Measurements from ENCODE around the gene IP6K1. TPM values are rescaled to one million over a fixed set of nuclear protein-coding genes. Genes with fewer than 3 reads are reported as not detected.
"Not testable (repeated sequence)": the region's sequence is repeated elsewhere in the genome, so short reads cannot be mapped to it uniquely, and the experiment has no call there.

The IP6K1 gene
- total and polyA plus RNA-seq, 10 of the 15 experiments (the other 5 are each of a cell fraction or from before 2014, with no cell fraction given), result 1.3 to 30.6 (median 18.2) TPM

DNA sequence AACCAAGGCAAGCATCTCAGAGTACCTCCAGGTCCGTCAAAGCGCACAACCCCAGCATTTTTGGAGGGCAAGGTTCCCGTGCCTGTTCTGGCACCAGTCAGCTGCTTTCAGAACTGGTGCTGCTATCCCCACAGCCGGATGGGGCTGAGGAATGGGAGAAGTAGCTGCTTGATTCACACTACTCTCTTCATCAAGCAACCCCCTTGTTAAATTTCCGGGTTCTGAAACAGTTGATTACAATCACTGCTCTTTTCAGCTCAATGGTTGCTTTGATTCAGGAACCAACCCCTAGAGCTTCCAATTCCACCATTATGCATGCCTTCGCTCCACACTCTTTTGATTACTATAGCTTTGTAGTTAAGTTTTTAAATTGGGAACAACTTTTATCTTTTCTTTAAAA is 39.7 kb upstream of the IP6K1 start:
- ATAC-seq, result no peak
- no peak overlapping the region for H3K27ac ChIP-seq (ENCODE audit: control insufficient read depth, insufficient read depth)
- BruUV-seq (replicated peaks), result no TSS peak
- no peak overlapping the region for H3K4me2 ChIP-seq (ENCODE audit: control insufficient read depth, insufficient read depth)
- H2AFZ ChIP-seq (ENCODE audit: control insufficient read depth, low read depth, low read length), result no peak overlapping the region
- 97% methylated on average over 6 of the region's 6 CpGs for WGBS (ENCODE audit: insufficient coverage, insufficient replicate concordance, low lambda C conversion rate, missing lambda C conversion rate)
- POLR2A ChIA-PET, result interaction anchor here (0.7 kb wide), 1 partner anchor 113 kb away, joined by 3 read pairs; no protein-coding TSS in a partner anchor
- TF ChIP-seq E4F1 (IDR thresholded peaks at IDR 0.05; ENCODE audit: borderline replicate concordance, partially characterized antibody) (no peak), EP300 (IDR thresholded peaks at IDR 0.05; ENCODE audit: borderline replicate concordance in 1 of 2, control insufficient read depth in 1 of 2, low read depth in 2 of 2, low read length in 2 of 2) (no peak), BHLHE40 (IDR thresholded peaks at IDR 0.05; ENCODE audit: borderline replicate concordance in 1 of 2, low read depth in 2 of 2, low read length in 1 of 2) (no peak), GATAD2B (conservative IDR thresholded peaks at IDR 0.05; ENCODE audit: low read depth) (no peak), SUPT20H (IDR thresholded peaks at IDR 0.05; ENCODE audit: borderline replicate concordance, control insufficient read depth, low read depth, low read length) (no peak), POLR2A (IDR thresholded peaks at IDR 0.05; ENCODE audit: low read depth, low read length) (no peak), MTA2 (IDR thresholded peaks at IDR 0.05; ENCODE audit: low read depth) (no peak), BMI1 (IDR thresholded peaks at IDR 0.05; ENCODE audit: borderline replicate concordance) (no peak)
- TF ChIP-seq, protein P1, sequence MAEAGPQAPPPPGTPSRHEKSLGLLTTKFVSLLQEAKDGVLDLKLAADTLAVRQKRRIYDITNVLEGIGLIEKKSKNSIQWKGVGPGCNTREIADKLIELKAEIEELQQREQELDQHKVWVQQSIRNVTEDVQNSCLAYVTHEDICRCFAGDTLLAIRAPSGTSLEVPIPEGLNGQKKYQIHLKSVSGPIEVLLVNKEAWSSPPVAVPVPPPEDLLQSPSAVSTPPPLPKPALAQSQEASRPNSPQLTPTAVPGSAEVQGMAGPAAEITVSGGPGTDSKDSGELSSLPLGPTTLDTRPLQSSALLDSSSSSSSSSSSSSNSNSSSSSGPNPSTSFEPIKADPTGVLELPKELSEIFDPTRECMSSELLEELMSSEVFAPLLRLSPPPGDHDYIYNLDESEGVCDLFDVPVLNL (IDR thresholded peaks at IDR 0.05; ENCODE audit: low read depth, low read length), result no peak
- no peak overlapping the region for H3K4me3 ChIP-seq
- no peak overlapping the region for H3K9ac ChIP-seq (ENCODE audit: control insufficient read depth, insufficient read depth, low read length)
- no peaks in the 10 kb centered on the region for H3K9me3 ChIP-seq (replicated peaks; ENCODE audit: control insufficient read depth, insufficient read depth, low read length)
- peaks cover 5 to 19% of the 10 kb centered on the region in 2 experiments; a peak in 3 of 4 replicates for H3K36me3 ChIP-seq (ENCODE audit: control insufficient read depth in 2 of 2, insufficient read depth in 2 of 2, low read length in 1 of 2)
- no peaks in the 10 kb centered on the region for H3K27me3 ChIP-seq (replicated peaks in 1 of 2; ENCODE audit: control insufficient read depth in 2 of 2, insufficient read depth in 2 of 2, low read length in 1 of 2)
- no peak for FAIRE-seq
- H3K4me1 ChIP-seq (ENCODE audit: control insufficient read depth, insufficient read depth, low read length), result no peaks in the 10 kb centered on the region
- RAD21 ChIA-PET (ENCODE audit: unreplicated experiment), result interaction anchor here (1.2 to 1.7 kb wide), 2 partner anchors 13 to 23 kb away, joined by 3 to 5 read pairs; partner anchors contain the start of gene INKA1
- DNase-seq (ENCODE audit: low read depth, low spot score), result no peak
- SMC1A ChIA-PET (ENCODE audit: uncharacterized antibody, unreplicated experiment), result interaction anchor here (0.6 to 2.0 kb wide), 6 partner anchors 12 to 23 kb away, joined by 3 to 5 read pairs (median 3); partner anchors contain the start of genes INKA1 and UBA7
- H3K79me2 ChIP-seq (ENCODE audit: control insufficient read depth, insufficient read depth, low read length), result no peaks in the 10 kb centered on the region
- intact Hi-C loops (cut with micrococcal nuclease; ENCODE audit: unreplicated experiment), result no loop called here
- no peaks in the 10 kb centered on the region for H4K20me1 ChIP-seq (ENCODE audit: control insufficient read depth, insufficient read depth)
- in situ Hi-C loops (cut with MboI), result no loop called here
- CTCF ChIA-PET, result interaction anchor here (0.7 to 1.9 kb wide), 5 partner anchors 13 to 79 kb away, joined by 3 to 8 read pairs (median 4); partner anchors contain the start of gene INKA1

DNA sequence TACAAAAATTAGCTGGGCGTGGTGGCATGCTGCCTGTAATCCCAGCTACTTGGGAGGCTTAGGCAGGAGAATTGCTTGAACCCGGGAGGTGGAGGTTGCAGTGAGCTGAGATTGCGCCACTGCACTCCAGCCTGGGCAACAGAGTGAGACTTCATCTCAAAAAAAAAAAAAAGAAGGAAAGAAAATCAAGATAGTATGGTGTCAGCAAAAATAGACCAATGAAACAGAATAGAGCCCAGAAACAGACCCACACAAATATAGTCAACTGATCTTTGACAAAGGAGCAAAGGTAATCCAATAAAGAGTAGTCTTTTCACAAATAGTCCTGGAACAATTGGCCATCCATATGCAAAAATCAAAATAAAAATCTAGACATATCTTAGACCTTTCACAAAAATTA is 36.8 kb upstream of the IP6K1 start:
- H3K4me2 ChIP-seq (ENCODE audit: control insufficient read depth, insufficient read depth); H3K4me3 ChIP-seq; DNase-seq (ENCODE audit: low read depth, low spot score); H3K79me2 ChIP-seq (ENCODE audit: control insufficient read depth, insufficient read depth, low read length); H3K27ac ChIP-seq (ENCODE audit: control insufficient read depth, insufficient read depth); H3K9ac ChIP-seq (ENCODE audit: control insufficient read depth, insufficient read depth, low read length); H3K36me3 ChIP-seq (ENCODE audit: control insufficient read depth in 2 of 2, insufficient read depth in 2 of 2, low read length in 1 of 2); H2AFZ ChIP-seq (ENCODE audit: control insufficient read depth, low read depth, low read length); H3K4me1 ChIP-seq (ENCODE audit: control insufficient read depth, insufficient read depth, low read length); H4K20me1 ChIP-seq (ENCODE audit: control insufficient read depth, insufficient read depth); H3K9me3 ChIP-seq (replicated peaks; ENCODE audit: control insufficient read depth, insufficient read depth, low read length); in situ Hi-C loops (cut with MboI); FAIRE-seq; BruUV-seq (replicated peaks); ATAC-seq; H3K27me3 ChIP-seq (replicated peaks in 1 of 2; ENCODE audit: control insufficient read depth in 2 of 2, insufficient read depth in 2 of 2, low read length in 1 of 2); RAD21 ChIA-PET (ENCODE audit: unreplicated experiment); intact Hi-C loops (cut with micrococcal nuclease; ENCODE audit: unreplicated experiment): not testable (repeated sequence)
- CTCF ChIA-PET, result interaction anchor here (0.6 kb wide), 1 partner anchor 264 kb away, joined by 3 read pairs; no protein-coding TSS in a partner anchor
- 73% methylated on average over 3 of the region's 3 CpGs for WGBS (ENCODE audit: insufficient coverage, insufficient replicate concordance, low lambda C conversion rate, missing lambda C conversion rate)
- POLR2A ChIA-PET, result interaction anchor here (0.8 kb wide), 1 partner anchor 8 kb away, joined by 3 read pairs; no protein-coding TSS in a partner anchor
- SMC1A ChIA-PET (ENCODE audit: uncharacterized antibody, unreplicated experiment), result interaction anchor here (0.6 kb wide), 1 partner anchor 835 kb away, joined by 4 read pairs; no protein-coding TSS in a partner anchor
